Stimulated activated CD8-positive, alpha-beta memory T cell treated with anti-CD3 and anti-CD28 coated beads, Interleukin-2, amount 100 ng/mL, for 48 hours (primary cell): ENCODE data around the gene LRMDA.

ENCODE experiments used
- DNase-seq, 2 donors: peaks; one replicate each; pipeline ENCODE4 v3.0.0-alpha.2; 2020; ENCODE audit warnings: low read depth in 2 of 2

The LRMDA gene

DNA sequence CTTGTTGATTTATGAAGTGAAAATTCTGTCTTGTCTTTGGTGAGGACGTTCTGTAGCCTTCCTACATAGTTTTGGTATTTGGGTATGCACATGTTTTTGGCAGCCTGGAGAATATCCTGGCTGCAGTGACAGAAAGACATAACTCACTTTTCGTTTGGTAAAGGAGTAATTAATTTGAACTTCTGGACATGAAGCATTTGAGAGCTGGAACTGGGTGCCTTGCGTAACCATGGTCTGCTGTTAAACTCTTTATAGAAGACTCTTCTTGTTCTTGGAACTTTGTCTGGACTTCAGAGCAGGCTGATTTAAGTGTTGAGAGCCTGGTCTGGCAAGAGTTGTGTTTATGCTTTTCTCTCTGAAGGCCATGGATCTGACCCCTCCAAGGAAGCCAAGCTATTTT, 231.3 kb downstream of the LRMDA start:
- no peak for DNase-seq

DNA sequence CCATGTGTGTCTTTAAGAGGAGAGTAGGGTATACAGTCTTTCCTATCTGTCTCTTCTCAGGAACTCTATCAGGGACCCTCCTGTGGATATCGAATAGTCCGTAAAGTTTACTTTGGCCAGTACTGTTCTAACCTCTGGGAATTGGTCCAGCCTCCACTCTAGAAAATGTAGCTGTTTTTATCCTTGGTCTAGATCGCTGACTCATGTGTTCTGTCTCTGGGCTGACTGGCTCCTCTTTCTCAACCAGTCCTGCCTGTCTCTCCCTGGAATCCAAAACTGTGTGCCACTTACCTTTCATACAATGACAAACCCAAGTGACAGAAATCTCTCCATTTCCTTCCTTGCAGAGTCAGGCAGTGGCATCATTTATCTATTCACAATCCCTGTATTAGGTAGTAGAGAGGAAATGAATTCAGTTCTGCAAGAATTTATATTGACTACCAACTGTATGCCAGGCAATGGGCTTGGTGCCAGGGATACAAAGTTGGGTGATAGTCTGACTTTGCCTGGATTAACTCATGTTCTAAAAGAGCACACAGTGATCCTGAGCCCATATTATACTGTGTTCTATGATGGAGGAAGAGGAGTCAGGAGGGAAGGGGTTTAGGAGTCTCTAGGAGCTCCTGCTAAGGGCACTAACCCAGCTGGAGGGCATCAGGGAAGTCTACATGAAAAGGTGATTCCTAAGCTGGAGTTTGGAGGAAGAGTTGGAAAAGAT, 232.7 kb downstream of the LRMDA start:
- no peak for DNase-seq

DNA sequence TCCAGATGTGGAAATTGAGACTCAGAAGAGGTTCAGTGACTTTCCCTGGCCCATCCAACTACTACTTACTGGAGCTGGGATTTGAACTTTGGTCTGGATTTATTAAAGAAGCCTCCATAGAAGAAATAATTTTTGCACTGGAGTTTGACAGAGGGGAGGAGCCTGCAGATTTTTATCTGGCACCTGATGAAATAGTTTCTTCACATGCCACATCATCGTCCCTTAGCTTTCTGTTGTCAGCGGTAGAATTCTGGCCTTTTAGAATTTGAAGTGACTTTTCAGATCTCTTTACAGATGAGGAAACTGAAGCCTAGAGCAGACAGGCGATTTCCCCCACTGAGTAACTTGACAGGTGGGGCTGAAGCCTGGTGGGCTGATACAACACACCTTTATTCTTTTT, 233.5 kb downstream of the LRMDA start:
- DNase-seq = no peak

DNA sequence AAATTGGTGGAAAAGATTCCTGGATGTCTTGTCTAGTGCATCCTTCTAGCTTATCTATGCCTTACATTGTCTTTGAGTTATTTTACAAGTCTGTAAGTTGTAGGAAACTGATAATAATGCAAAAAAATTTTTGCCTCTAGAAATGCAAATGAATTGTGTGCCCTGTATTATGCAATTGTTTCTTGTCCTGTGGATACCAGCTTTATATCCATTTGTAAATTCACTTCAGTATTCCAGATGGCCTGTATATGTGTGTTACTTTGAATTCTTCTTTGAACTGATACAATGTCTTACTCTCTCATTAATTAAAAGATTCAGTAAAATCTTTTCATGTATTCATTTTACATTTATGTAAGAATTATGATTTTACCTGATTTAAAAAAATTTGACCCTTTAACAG, 234.3 kb downstream of the LRMDA start:
- DNase-seq = no peak

DNA sequence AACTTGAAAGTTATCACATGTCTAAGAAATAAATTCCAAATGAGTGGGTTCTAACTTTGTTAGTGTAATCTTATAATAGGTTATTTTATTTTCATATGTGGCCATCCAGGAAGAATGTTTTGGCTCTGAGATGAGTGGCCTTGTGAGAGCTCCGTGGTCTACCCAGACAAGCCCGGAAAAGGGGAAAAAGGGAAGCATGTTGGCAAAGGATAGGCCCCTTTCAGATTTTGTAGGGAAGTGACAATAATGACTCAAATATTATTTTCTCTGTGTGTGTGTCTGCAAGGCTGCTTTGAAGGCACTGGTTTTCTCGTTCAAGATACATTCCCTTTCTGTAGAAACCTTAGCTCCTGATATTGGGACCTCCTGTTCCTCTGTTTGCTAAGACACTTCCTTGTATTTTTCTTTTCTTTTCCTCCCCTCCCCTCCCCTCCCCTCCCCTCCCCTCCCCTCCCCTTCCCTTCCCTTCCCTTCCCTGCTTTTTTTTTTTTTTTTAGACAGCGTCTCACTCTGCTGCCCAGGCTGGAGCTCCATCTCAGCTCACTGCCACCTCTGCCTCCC, 240.8 kb downstream of the LRMDA start:
- no peak for DNase-seq

DNA sequence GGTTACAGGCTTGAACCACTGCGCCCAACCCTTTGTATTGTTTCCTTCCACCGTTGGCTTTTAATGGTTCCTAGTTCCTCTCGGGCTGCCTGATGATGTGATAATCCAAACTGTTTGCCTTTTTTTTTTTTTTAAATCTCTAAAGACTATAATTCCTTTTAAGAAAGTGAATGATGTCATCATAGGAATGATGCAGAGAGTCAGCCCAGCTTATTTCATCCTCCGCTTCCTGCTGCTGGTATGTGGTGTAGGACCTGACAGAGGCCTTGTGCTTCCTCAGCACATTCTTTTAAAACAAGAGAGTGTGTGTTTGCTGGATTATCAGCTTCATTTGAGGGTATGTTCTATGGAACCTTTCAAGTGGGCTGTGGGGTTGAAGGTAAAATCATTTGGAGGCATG, 241.4 kb downstream of the LRMDA start:
- DNase-seq = no peak

DNA sequence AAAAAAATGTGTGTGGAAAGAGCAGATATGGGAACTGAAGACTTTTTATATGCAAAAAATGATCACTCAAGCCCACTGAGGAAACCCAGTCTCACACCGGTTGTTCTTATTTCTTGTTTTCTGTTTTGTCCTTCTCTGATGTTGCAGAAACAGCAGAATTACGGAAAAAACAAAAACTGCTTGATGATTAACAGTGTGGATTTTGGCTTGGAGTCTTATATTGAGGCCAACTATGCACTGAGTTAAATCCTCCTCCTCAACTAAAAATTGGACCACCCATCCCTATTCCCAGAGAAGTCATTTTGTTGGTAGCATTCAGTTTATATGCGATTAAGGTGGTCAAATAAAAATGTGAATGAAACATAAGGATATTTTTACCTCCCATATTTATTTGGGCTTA, 246.1 kb downstream of the LRMDA start:
- no peak for DNase-seq

DNA sequence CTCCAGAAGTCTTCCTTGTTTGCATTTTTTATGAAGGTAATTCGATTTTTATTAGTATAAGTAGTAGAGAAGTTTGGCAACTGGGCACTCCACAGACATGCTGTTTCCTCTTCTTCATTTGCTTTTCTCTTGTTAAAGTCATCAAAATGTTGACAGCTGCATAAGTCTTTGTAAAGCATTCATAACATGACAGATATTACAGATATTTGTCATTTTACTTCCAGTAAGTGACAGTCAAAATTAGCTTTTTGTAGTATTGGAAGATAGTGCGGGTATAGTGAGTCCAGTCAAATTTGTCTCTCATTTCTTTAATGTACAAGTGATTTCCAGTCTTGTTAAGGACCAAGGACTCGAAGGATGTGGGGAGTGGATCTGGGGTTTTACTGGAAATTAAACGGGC, 247.1 kb downstream of the LRMDA start:
- no peak for DNase-seq

DNA sequence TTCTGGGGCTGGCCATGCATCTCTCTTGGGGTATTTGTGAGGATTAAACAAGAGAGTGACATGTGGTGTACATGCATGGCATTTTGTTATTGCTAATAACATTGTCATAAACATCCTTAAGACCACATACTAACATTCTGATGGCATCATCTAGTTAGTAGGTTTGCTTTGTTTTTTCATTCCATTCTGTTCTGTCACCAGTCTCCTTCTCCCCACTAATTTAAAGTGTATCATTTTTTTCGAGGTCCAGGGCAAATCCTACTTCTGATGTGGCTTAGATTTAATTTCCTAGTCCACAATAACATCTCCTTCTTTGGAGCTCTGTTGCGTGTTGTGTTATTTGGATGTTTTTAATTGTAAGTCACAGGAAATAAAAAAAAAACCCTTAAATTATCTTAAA, 248.1 kb downstream of the LRMDA start:
- no peak for DNase-seq

DNA sequence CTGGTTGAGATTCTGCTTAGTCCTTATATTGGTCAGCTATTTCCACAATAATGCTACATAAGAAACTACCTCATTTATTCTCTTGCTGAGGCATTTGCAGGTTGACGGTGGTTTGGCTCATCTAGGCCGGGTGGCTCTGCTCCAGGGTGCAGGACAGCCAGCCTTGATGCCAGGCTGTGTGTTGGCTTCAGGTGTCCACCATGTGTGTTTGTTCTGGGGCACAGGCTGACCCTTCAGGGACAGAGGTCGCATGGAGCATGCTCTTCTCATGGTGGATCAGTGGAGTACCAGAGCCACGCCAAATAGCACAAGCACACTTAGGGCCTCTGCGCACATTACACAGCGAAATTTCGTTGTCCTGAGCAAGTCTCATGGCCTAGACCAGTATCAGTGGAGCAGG, 249.9 kb downstream of the LRMDA start:
- DNase-seq = no peak

DNA sequence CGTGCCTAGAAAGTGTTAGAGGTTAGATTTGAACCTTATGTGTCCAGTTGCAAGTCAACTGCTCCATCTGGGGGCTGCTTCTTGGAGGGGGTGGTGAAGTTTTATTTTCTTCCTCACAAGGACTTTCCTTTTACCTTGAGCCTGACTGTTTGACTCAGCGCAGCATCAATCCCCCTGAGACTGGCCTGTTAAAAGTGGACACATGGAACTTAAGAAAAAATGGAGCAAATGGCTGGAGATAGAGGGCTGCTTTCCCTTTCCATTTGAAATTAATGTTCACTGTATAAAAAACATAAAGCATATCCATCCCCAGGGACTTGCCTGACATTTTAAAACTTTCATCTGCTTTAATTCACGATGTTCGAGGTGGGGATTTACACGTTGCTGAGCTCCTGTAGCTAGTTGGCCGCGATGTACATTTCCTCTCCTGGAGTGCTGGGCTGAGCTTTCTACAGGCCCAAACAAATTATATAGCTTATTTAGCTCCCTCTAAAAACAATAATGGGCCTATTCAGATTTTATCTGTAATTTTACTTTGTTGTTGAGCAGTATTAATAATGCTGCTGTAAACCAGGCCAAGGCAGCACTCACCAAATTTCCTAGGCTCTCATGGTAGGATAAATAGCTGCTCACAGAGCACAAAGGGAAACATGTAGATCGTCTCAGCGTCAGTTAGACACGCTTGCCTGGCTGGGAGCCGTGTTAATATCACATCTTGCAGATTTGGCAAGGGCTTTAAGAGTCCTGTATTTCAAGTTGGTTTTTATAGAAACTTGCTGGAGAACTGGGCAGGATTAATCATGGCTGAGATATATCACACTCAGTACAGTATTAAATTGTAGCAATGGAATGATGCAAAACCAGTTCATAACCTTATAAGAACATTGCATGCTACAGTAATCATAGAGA, 251.5 kb downstream of the LRMDA start:
- DNase-seq = no peak

DNA sequence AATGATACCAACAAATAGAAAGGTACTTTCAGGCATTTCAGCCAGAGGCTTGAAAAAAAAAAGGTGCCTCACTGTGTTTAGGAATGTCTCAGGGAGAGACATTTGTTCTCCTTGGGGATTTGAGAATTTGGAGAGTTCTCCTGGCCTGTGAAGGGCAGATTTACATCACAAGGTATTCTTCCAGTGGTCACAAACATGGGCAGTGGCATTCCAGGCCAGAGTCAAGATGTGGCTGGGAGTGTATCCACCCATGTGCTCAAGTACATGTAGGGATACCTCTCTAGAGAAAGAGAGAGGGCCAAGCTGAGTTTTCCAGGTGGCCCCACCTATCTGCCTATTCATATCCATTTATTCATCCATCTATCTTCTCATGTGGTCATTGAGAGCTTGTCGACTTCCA, 253.8 kb downstream of the LRMDA start:
- no peak for DNase-seq

DNA sequence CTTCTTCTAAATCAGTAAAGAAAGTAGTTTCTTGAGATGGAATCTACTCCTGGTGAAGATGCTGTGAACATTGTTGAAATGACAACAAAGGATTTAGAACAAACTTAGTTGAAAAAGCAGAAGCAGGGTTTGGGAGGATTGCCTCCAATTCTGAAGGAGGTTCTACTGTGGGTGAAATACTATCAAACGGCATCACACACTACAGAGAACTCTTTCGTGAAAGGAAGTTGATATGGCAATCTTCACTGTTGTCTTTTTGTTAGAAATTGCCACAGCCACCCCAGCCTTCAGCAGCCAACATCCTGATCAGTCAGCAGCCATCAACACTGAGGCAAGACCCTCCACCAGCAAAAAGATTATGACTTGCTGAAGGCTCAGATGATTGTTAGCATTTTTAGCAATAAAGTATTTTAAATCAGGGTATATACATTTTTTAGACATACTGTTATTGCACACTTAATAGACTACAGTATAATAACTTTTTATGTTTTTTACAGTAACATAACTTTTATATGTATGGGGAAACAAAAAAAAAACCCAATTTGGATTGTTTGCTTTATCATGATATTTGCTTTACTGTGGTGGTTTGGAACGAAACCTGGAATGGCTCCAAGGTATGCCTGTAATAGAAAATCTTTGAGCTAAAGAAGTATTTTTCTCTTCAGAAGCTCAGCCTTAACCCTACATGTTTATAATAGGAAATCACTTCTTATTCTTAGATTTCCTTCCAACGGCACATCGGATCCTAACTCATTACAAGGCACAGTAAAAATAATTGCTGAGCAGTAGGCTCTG, 257.3 kb downstream of the LRMDA start:
- no peak for DNase-seq

DNA sequence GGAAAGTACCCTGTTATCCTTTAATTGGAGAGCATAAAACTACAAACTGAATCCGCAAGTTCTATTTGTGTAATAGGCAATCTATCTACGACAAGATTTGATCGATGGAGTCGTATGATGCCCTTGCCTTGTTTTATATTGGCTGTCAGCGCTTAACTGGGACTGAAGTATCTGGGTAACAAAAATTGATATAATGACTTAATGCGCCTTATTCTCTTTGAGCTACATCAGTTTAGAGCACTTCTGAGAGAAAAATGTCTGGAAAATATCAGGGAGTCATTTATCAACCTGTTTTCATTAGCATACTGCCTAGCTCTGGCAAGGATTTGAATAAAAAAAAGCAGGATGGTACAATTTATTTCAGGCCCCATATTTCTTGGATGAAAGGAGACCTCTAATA, 262.1 kb downstream of the LRMDA start:
- DNase-seq = no peak

DNA sequence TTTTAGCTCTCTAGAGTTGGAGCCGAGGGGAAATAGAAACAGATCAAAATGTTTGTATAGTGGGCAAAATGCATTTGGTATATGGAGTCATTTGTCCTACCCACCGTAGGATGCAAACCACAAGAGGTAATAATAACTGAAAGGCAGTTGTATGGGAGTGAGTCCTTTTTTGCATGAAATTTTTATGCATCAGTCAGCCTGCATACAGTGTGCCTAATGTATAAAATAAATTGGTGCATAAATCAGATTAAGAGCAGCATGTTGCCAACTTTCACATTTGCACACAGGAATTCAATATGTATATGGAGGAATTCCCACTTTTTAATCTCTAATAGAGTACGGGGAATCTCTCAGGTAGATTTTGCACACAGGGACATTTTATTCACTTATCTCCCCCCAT, 262.8 kb downstream of the LRMDA start:
- DNase-seq = no peak

DNA sequence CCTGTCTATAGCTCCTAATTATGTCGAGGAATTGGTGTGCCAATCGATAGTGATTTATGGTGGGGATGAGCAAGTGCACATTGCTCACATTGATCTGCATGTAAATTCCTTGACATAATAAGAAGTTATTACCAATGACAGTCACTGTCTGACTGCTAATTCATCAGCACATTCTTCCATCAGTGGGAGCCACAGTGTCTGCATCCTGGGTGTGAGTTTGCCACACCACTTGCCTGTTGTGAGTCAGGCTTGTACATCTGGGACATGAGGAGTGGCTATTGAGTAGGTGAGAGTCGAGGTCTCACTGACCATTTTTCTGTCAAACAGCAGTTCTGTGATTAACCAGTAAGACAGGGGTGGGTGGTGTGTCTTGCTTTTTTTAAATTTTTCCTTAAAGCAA, 263.4 kb downstream of the LRMDA start:
- DNase-seq = no peak

DNA sequence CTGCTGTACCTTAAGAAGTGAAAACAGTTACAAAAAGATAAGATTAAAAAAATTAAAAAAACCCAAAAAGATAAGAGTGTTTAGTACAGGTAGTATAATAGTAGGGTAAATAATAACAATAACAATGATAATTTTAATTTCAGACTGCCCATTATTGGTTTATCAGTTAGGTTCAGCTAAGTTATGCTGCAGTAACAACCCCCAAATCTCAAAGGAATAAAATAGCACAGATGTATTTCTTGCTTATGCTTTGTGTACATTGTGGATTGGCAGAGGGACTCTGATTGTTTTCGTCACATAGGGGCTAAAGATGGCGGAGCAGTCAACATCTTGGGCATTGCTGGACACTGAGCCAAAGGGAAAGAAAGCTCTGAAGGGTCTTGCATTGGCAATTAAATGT, 264.6 kb downstream of the LRMDA start:
- no peak for DNase-seq

DNA sequence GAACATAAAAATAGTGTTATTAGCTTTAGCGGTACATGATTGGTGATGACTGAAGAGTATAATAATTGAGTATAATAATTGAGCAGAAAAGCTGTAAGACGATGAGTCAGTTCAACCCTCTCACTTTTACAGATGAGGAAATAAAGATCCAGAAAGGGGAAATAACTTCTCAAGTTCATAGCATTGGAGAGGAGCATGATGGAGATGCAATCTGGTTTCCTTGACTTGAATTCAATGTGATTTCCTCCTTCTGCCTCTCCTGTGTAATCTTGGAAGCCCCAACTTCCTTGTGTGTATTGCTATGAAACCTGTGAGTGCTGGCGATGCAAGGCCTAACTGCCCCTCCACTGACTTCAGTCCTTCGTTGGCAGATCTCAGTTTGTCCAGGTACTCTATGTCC, 265.1 kb downstream of the LRMDA start:
- DNase-seq = no peak

DNA sequence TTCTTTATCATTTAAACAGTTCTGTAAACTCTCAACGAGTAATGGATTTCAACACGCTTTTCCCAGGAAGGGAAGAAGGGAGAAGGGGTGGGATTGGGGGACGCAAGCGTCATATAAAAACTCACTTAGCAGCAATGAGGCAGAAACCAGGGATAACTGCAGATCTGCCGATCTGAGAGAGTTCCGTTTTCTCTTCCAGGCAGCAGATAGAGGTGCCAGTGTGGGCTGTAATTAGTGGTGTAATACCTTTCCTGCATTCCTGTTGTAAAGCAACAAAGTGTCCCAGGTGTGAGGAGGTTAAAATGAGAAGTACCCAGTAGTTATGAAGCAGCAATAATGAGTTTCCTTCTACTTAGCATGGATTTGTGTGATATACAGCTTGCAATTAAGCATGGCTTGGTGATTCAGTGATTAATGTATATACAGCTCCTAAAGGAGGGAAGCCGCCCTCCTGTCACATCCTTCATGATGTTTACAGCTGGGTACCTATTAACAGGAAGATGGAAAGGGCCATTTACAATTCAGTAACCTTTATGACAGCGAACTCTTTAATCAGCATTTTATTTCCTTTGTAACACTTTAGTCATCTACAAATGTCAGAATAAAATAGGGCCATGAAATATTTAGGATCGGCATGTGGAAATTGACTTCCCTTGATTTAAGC, 271.9 kb downstream of the LRMDA start:
- no peak for DNase-seq

DNA sequence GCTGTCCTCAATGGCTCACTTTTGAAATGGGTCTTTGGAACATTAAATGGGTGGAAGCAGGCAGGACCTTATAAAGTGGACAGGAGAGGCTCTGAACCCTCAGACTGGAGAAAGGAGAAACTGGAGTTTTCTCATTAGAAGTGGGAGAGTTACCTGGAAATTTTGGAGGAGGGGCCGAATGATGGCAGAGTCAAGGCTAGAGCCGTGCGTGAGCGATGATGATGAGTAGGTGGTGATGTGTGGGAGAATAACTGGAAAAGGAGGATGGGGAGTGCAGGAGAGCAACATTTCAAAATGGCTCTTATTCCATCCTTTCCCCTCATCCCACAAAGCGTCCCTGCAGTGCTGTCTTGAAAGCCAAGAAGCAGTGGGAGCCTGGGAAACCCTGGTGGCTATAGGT, 274.0 kb downstream of the LRMDA start:
- DNase-seq = no peak

DNA sequence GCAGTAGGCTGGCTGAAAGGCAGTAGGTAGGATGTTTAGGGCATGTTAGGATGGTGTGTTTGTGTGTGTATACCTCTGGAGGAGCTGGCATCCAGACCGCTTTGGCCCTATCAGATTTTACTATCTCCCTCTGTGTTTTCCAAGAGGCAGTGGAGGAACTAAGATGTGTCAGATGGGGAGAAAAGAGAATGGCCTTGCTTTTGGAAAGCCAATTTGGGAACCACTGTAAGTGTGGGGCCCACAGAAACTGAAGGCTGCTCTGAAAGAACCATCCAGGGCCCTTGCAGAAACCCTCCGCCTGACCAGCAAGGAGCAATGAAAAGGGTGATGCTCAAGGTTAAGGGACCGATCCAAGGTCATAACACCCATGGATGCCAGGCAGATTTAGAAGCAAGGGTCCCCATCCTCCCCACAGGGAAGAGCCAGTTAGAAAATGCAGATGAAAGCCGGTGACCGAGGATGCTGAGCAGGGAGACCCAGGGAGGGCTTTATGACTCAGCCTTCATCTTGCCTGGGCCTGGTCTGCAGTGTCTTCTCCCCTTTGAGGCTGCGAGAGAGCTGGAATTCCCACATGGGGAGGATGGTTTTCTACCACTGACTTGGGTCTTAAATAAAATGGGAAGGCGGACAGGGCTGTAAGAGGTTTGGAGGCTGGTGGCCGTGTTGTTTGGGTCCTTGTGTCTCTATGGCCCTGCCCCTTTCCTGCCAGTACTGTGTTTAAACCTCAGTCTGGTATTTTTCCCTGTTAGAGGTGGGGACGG, 275.8 kb downstream of the LRMDA start:
- no peak for DNase-seq
